ENCODE results near the gene CERS6. TPM values are rescaled to one million over a fixed set of nuclear protein-coding genes. Genes with fewer than 3 reads are reported as not detected.

Gene CERS6
- total RNA-seq, 1 experiment from 2014 or later: 17.3 TPM

GRCh38 chr2:168478206-168478605 lies 22.1 kb downstream of the CERS6 start (continued):
- TF ChIP-seq AR (CRISPR knock-in tag; IDR thresholded peaks at IDR 0.05) (no peak), TCF7 (CRISPR knock-in tag; IDR thresholded peaks at IDR 0.05; ENCODE audit: low read depth) (no peak), ZNF396 (CRISPR knock-in tag; IDR thresholded peaks at IDR 0.05; ENCODE audit: borderline replicate concordance) (no peak), ZNF281 (CRISPR knock-in tag; IDR thresholded peaks at IDR 0.05) (no peak), ZBTB21 (CRISPR knock-in tag; IDR thresholded peaks at IDR 0.05; ENCODE audit: borderline replicate concordance) (no peak), USF1 (CRISPR knock-in tag; IDR thresholded peaks at IDR 0.05) (no peak), JAZF1 (CRISPR knock-in tag; IDR thresholded peaks at IDR 0.05) (no peak), TEAD4 (CRISPR knock-in tag; IDR thresholded peaks at IDR 0.05) (no peak), AFF4 (CRISPR knock-in tag; IDR thresholded peaks at IDR 0.05; ENCODE audit: borderline replicate concordance) (no peak), FOXP4 (CRISPR knock-in tag; IDR thresholded peaks at IDR 0.05) (no peak), ETV6 (CRISPR knock-in tag; IDR thresholded peaks at IDR 0.05) (no peak)

- ATAC-seq (no peak), DNase-seq (ENCODE audit: low spot score) (no peak)
- ChIA-PET POLR2A (no interaction called here), CTCF (interaction anchor here (4.2 kb wide), 1 partner anchor 13 kb away, joined by 29 read pairs; no protein-coding TSS in a partner anchor)
- Mint-ChIP-seq H3K4me3 (no peak overlapping the region), H3K27ac (no peak overlapping the region), H3K4me1 (peaks cover 58% of the 10 kb centered on the region), H3K36me3 (peaks cover 2% of the 10 kb centered on the region; the same call in 1 of the 2 replicates), H3K27me3 (ENCODE audit: low read depth) (no peaks in the 10 kb centered on the region), H3K9me3 (peaks cover 2% of the 10 kb centered on the region)
- TF ChIP-seq STAT6 (CRISPR knock-in tag; conservative IDR thresholded peaks at IDR 0.05; ENCODE audit: low read depth) (no peak), TCF7 (CRISPR knock-in tag; IDR thresholded peaks at IDR 0.05; ENCODE audit: low read depth) (no peak), FOXP1 (CRISPR knock-in tag; IDR thresholded peaks at IDR 0.05; ENCODE audit: borderline replicate concordance) (no peak), NFYB (CRISPR knock-in tag; conservative IDR thresholded peaks at IDR 0.05; ENCODE audit: low read depth) (no peak), ZNF396 (CRISPR knock-in tag; IDR thresholded peaks at IDR 0.05; ENCODE audit: borderline replicate concordance) (no peak), ZNF263 (CRISPR knock-in tag; IDR thresholded peaks at IDR 0.05; ENCODE audit: low read depth) (no peak), JAZF1 (CRISPR knock-in tag; IDR thresholded peaks at IDR 0.05) (no peak)
Observed at GRCh38 chr2:168480356-168480755, 24.3 kb downstream of the CERS6 start.

Measured in WTC11 (cell line).